ENCODE results near the gene VAMP5. TPM values are rescaled to one million over a fixed set of nuclear protein-coding genes. Genes with fewer than 3 reads are reported as not detected.
"Not testable (repeated sequence)": the region's sequence is repeated elsewhere in the genome, so short reads cannot be mapped to it uniquely, and the experiment has no call there.

VAMP5 gene, protein sequence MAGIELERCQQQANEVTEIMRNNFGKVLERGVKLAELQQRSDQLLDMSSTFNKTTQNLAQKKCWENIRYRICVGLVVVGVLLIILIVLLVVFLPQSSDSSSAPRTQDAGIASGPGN
- 10 to 100 TPM; 42.6 to 75.2 (median 57.3) TPM for polyA plus RNA-seq (ENCODE audit: insufficient read depth in 1 of 5, insufficient read length in 5 of 5, low replicate concordance in 1 of 5)
- long read RNA-seq, donor 1, transcript VAMP5-201 (3 exons, 689 nt), result major isoform, 63 of 156 reads
- long read RNA-seq, donor 1, partial matches to known transcripts, result 81 of 156 reads
- long read RNA-seq, donor 1, other reads (novel, unspliced or antisense), result 11 of 156 reads
- long read RNA-seq, donor 2, transcript VAMP5-201 (3 exons, 689 nt), result major isoform, 25 of 62 reads
- long read RNA-seq, donor 2, partial matches to known transcripts, result 37 of 62 reads
- long read RNA-seq, donor 2, other reads (novel, unspliced or antisense), result 0 of 62 reads
- long read RNA-seq, donor 3, transcript VAMP5-201 (3 exons, 689 nt), result major isoform, 60 of 73 reads
- long read RNA-seq, donor 3, partial matches to known transcripts, result 0 of 73 reads
- long read RNA-seq, donor 3, other reads (novel, unspliced or antisense), result 11 of 73 reads
- long read RNA-seq, donor 4, transcript VAMP5-201 (3 exons, 689 nt), result major isoform, 33 of 65 reads
- long read RNA-seq, donor 4, partial matches to known transcripts, result 31 of 65 reads
- long read RNA-seq, donor 4, other reads (novel, unspliced or antisense), result 0 of 65 reads
- long read RNA-seq, donor 5, transcript VAMP5-201 (3 exons, 689 nt), result major isoform, 64 of 143 reads
- long read RNA-seq, donor 5, partial matches to known transcripts, result 71 of 143 reads
- long read RNA-seq, donor 5, other reads (novel, unspliced or antisense), result 7 of 143 reads
- long read RNA-seq, donor 6, transcript VAMP5-201 (3 exons, 689 nt), result major isoform, 59 of 106 reads
- long read RNA-seq, donor 6, partial matches to known transcripts, result 38 of 106 reads
- long read RNA-seq, donor 6, other reads (novel, unspliced or antisense), result 8 of 106 reads
- long read RNA-seq, donor 7, transcript VAMP5-201 (3 exons, 689 nt), result major isoform, 44 of 97 reads
- long read RNA-seq, donor 7, partial matches to known transcripts, result 44 of 97 reads
- long read RNA-seq, donor 7, other reads (novel, unspliced or antisense), result 9 of 97 reads
- long read RNA-seq, donor 8, transcript VAMP5-201 (3 exons, 689 nt), result major isoform, 29 of 45 reads
- long read RNA-seq, donor 8, partial matches to known transcripts, result 14 of 45 reads
- long read RNA-seq, donor 8, other reads (novel, unspliced or antisense), result 0 of 45 reads

DNA sequence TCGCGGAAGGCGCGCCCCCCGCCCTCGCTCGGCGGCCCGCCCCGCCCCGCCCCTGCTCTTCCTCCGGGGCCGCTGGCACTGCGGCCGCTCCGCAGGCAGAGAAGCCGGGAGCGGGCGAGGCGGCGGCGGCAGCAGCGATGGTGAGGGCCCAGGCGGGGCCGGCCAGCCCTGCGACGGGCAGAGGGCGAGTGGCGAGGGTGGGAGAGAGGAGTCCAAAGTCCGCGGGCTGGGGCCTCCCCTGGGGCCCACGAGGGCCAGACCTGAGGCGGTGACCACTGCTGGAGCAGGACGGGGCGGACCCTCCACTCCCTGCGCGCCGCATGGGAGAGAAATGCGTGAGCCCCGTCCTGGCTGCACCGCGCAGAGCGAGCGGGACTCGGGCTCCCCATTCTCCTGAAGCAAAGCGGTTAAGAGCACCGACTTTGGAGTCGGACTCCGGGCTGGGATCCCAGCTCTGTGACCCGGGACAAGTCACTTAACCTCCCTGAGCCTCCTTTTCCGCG, at the start of gene VAMP5:
VAMP5 (plus strand) TSS at position 78 of the 503 bp plus-strand sequence; CDS start at position 138, 60 bp downstream.
- DNase-seq, result peak in 1 of 2 donors; percentile 40

DNA sequence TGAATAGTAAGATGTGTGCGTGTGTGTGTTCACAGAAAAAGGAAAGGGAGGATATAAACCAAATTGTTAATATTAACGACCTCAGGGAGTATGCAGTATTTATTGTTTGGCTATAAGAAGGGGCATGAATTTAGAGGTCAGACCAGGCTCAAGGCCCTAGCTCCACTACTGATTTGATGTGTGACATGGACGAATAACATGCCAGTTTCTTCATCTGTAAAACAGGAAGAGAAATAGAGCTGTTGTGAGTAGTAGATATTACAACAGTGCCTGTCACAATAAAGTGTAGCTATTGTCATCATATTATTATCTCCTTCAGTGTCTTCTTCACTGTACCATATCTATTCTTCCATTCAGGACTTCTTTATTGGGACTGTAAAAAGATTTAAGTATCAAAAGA, 49.4 kb upstream of the VAMP5 start:
- no peak for DNase-seq

DNA sequence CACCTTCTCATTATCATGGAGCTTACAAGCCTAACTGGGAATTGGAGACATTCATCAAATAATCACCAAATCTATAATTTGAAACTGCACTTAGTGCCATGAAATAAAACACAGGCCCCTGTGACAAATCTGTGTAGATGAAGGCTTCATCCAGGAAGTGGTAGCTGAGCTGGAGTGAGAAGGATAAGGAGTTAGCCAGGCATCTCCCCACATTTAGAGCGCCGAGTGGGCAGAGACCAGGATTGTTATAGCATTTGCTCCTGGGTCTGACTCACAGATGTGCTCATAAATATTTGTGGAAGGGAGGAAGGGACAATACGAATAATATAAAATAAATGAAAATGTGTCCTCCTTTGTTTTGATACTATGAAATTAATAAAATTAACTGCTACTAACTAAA, 47.8 kb upstream of the VAMP5 start:
- no peak for DNase-seq

DNA sequence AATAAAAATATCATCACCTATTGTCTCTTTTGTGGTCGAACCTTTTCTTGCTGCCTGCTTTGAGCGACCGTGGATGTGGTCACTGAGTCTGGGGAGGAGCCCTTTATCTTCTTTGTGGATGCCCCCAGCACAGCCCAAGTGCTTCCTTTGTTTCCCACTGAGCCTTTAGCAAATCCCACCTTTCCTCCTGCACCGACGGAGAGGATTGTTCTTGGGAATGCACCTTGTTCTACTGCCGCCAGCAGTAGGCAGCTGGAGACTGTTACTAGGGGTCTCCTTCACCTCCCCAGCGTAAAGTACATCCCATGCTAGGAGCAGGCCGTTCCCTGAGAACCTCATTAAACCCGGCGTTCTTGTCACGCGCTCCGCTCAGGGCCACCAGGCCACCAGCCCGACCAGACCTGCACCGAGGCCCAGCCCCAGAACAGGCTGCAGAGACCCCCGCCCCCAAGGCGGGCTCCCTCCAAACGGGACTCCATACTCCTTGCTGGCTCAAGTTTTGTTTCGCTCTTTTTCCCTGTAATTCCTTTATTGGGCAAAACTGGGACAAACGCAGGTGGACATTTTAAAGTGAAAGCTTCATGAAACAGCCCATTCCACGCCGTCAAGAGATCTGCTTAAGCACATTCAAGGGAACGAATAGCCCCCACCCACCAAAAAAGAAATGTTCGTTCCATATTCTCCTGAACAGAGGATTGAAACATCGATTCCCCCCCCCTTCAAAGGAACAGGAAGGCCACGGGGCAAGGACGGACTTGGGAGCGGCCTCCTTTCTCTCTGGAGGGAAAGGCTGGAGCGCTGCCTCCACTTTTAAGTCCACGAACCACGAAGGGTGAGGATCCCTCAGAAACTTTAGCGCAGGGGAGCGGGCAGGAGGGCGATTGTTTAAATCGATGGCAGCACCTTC, 46.4 kb upstream of the VAMP5 start:
- DNase-seq, result peak; percentile 47 to 50

DNA sequence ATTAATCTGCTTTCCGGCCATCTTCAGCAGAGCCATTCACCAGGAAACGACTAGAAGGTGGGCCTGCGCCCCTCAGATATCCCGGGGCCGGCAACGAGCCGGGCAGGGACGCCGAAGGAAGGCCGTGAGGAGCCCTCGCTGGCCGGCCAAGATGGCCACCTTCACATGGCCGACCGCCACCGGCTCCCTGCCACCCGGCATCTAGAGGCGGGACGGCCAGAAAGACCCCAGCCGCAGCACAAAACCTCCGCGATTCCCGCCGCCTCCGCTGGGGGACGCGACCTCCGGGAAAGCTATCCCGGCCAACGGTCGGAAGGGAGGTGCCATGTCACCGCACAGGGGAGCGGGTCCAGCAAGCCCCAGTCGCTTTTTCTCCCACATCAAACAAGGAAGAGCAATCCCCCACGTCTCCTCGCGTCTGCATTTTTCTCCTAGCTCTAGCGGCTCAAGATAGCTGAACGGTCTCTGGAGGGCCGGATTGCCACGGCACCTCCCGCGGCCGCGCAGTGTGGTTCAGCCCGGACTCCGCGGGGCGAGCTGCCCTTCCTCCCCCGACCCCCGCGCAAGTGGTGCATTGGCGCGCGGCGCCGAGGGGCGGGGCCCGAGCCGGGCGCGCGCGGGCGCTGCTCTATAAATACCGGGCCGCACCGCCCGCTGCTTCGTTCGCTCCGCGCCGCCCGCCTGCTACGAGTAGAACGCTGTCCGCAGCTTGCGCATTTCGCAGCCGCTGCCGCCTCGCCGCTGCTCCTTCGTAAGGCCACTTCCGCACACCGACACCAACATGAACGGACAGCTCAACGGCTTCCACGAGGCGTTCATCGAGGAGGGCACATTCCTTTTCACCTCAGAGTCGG, 45.5 kb upstream of the VAMP5 start, which contains the start of gene MAT2A:
MAT2A (plus strand) TSS at position 662 of the 854 bp plus-strand sequence; CDS start at position 782, 120 bp downstream.
- DNase-seq, result peak; percentile 98

DNA sequence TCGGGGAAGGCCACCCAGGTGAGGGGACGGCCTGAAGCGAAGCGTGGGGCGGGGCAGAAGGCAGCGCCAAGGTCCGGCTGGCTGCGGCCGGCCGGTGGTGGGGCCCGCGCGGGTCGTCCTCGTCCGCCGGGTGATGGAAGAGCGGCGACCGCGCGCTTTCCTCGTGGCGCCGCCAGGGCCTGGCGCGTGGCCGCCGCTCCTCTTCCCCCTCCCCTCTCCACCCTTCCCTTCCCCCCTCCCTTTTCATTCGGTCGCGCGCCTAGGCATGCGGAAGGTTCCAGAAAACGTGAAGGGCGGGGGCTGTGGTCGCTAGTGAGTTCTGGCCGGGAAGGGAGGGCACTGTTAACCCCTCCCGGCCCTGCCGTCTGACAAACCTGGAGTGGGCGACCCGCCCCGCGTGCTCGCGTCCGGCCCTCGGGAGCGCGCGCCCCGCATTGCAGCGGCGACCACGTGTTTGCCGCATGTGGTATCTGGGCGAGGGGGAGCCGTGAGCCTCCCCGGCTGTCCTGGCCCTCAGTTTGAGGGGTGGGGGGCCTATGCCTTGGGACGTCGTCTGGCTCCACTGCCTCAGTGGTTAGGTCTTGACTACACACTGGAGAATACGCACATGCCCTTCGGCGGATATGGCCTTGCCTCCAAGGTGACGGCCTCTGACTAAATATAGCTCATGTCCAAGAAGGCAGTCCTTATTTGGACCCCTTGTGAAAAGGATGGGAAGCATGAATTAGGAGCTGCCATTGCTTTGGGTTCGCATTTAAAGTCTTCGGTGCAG, 44.7 kb upstream of the VAMP5 start:
- DNase-seq, result peak; percentile 83 to 84

DNA sequence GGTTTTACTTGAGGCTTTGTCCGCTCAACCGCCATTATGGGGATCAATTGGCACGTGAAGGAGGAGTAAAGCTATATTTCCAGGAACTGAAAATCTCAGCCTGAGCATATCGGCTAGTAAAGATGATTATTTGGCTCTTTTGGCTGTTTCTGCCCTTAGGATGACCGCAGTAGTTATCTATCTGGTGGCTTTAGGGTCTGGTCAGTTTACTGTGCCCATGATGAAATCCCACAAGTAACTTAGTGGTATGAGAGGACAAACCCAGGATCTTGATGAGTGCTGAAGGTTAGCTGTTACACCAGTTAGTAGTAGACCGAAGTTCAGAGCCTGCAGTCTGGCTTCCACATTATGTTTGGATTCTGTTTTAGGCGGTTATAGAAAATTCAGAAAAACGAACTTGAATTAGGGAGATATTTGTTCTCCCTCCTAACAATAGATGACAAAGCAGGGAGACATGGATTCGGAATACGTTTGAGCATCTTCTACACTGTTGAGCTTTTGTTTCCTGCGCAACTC, 44.0 kb upstream of the VAMP5 start:
- peak in 1 of 2 donors; percentile 19 for DNase-seq

DNA sequence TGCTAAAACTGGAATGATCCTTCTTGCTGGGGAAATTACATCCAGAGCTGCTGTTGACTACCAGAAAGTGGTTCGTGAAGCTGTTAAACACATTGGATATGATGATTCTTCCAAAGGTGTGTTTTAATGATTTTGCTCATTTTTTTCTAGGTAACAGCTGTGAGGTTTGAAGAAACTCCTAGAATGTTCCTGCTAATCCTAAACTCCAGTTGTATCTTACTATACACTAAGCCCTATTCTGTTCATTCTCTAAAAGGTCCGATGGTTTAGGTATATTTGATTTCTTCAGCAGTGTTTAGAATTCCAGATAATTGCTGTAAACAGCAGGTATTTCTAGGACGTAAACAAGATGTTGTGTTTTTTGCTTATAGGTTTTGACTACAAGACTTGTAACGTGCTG, 43.0 kb upstream of the VAMP5 start:
- DNase-seq, result no peak

DNA sequence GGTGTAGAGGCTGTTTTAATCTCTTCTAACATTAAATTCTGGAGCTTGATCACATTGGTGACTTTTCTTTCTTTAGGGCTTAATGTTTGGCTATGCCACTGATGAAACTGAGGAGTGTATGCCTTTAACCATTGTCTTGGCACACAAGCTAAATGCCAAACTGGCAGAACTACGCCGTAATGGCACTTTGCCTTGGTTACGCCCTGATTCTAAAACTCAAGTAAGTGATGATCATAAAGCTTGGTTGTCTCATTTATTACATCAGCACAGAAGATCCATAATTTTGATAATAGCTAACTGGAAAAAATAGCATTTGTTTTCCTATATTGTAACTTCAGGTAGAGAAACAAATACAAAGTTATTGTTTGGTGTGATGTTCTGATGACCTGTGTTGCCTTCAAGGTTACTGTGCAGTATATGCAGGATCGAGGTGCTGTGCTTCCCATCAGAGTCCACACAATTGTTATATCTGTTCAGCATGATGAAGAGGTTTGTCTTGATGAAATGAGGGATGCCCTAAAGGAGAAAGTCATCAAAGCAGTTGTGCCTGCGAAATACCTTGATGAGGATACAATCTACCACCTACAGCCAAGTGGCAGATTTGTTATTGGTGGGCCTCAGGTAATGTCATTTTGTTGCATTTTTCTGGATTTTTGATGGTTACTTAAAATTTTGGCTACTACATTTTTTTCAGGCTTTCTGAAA, 42.3 kb upstream of the VAMP5 start:
- DNase-seq, result no peak

DNA sequence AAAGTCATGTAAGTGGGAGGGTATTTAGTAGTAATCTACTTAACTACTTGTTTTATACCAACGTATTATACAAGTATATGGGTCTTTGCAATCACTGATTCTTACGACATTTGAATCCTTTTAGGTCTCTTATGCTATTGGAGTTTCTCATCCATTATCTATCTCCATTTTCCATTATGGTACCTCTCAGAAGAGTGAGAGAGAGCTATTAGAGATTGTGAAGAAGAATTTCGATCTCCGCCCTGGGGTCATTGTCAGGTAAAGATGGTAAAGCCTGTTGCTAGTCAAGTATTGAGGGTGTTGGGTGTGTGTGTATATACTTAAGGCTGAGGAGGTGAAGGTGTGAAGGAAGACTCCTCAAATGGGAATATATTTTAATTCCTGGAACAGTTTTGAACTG, 41.5 kb upstream of the VAMP5 start:
- DNase-seq, result no peak

DNA sequence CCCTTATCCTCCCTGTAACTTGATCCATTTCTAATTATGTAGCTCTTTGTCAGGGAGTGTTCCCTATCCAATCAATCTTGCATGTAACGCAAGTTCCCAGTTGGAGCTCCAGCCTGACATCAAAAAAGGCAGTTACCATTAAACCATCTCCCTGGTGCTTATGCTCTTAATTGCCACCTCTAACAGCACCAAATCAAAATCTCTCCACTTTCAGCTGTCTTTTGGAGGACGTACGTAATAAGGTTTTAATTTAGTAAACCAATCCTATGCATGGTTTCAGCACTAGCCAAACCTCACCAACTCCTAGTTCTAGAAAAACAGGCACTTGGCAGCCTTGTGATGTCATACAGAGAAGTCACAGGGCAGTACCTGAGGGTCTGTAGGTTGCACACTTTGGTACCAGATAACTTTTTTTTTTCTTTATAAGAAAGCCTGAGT, 40.0 kb upstream of the VAMP5 start:
- DNase-seq, result not testable (repeated sequence)

DNA sequence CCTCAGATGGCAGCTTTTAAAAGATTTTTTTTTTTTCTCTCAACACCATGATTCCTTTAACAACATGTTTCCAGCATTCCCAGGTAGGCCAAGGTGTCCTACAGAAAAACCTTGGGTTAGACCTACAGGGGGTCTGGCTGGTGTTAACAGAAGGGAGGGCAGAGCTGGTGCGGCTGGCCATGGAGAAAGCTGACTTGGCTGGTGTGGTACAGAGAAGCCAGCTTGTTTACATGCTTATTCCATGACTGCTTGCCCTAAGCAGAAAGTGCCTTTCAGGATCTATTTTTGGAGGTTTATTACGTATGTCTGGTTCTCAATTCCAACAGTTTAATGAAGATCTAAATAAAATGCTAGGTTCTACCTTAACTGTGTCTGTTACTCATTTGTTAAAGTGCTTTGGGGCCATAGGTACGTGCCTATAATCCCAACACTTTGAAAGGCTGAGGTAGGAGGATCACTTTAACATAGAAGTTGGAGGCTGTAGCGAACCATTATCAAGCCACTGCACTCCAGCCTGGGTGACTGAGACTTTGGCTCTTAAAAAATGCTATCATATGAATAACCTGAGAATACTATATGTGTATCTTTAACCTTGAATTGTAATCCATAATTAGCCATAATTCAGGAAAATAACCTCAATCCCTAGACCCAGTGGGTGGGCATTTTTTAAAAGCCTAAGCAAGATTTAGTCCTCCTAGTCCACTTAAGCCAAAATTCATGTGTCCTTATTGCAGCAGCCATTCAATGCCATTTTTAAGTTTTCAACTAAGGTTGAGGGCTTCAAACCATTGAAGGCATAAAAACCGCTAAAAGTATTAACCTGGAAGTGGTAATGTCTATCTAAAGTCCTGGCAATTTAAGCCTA, 39.1 kb upstream of the VAMP5 start:
- not testable (repeated sequence) for DNase-seq

DNA sequence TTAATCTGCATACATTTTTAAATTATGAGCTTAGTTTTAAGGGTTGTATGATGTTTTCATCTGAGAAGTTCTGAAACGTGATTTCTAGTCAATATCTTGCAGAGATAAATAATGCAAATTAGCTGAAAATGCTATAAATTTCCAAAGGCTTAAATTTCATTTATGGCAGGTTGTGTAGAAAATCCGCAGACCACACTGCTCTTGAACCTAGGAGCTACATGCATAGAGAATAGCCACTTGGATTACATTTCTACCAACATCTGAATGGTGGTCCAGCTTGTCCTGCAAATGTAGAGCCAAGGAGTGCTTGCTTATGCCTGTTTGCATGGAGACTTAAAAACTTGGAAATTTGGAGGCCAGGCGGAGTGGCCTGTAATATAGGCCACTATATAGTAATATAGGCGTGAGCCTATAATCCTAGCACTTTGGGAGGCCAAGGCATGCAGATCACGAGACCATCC, 38.4 kb upstream of the VAMP5 start:
- no peak for DNase-seq

DNA sequence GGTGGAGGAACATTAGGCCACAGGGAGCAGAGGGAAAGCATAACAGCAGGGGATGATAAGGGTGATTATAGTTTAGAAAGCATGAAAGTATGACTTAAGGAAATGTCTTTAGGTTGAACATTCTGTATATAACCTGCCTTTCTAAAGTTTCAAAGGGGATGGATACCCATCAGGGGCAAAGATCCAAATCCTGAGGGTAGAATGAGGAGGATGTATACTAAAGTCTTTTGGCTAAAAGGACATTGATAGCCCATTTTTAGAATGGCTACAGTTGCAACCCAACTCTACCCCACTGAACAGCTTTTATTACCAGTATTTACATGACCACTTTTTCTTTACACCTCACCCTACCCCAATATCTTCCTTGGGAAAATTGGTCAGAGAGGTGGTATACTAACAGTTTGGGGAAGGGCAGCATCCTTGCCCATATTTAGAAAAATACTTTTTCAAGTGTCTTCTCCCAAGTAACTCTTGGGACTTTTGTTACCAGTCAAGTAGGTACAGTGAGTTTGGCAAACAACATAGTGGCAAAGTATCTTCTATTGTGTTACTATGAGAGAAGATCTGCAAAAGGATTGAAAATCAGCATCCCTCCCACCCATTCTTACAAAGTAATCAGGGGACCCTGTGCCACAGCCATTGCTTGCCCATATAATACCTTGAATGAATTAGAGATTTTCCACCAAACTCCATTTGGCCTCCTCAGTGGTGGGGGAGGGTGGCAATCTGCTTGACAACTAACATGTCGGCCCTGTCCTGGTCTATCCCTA, 37.0 kb upstream of the VAMP5 start:
- no peak for DNase-seq

DNA sequence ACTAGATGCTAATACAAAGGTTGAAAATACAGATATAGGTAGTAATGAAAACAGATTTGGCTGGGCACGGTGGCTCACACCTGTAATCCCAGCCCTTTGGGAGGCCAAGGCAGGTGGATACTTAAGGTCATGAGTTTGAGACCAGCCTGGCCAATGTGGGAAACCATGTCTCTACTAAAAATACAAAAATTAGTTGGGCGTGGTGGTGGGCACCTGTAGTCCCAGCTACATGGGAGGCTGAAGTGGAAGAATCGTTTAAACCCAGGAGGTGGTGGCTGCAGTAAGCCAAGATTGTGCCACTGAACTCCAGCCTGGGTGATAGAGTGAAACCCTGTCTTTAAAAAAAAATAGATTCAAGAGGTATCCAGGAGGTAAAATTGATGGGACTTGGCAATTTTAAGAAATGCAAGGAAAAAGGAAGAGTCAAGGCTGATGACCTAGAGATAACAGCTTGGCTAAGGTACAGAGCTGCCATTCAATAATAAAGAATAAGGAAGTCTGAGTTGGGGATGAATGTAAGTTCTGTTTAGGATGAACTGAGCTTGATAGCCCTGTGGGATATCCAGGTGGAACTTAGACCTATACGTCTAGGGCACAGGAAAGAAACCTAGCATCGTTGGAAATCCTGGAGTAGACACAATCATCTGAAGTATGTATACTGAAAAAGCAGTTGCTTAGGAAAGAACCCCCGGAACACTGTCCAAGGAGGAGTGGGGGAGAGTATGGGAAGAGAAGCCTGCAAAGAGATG, 36.2 kb upstream of the VAMP5 start:
- no peak for DNase-seq
